Activated T-cell treated with anti-CD3 and anti-CD28 coated beads, Interleukin-2, amount 50 U/mL, for 48 hours (primary cell): ENCODE data around the gene CHMP2A.
A peak's percentile ranks its signal among the peaks of the same experiment; 100 is the strongest.
"Not testable (repeated sequence)": the region's sequence is repeated elsewhere in the genome, so short reads cannot be mapped to it uniquely, and the experiment has no call there.

Experiments
- DNase-seq, 2 experiments: peaks; one replicate each; pipeline ENCODE4 v3.0.0-alpha.2; 2020

CHMP2A gene

GRCh38 chr19:58555369-58555885 is 522 bp upstream of the CHMP2A start:
- DNase-seq = no peak

GRCh38 chr19:58553799-58554493 is 959 bp downstream of the CHMP2A start:
- peak in 1 of 2 experiments; percentile 45 for DNase-seq

GRCh38 chr19:58552655-58553054 is 2.2 kb downstream of the CHMP2A start:
- no peak for DNase-seq

- peak; percentile 32 to 35 for DNase-seq
These were observed 3.1 kb downstream of the CHMP2A start for GRCh38 chr19:58551577-58552471.

DNA sequence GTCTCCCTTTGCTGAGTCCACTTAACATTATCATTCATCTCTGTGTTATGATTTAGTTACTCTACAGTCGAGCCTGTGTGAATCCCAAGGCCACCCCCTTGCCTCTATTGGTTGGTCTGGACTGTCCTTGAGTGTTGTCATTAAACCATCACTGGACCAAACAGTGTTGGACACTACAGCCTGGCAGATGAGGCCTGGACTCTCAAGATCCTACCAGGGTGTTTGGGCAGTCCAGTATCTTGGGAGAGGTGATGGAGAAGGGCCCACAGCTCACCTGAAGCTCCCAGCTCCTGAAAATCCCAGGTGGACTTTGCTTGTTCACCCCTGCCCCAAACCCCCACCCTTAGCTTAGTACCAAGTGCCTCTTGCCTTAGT is 3.8 kb downstream of the CHMP2A start:
- DNase-seq = no peak

GRCh38 chr19:58550362-58551122 is 4.4 kb downstream of the CHMP2A start:
- peak; percentile 25 to 29 for DNase-seq

DNA sequence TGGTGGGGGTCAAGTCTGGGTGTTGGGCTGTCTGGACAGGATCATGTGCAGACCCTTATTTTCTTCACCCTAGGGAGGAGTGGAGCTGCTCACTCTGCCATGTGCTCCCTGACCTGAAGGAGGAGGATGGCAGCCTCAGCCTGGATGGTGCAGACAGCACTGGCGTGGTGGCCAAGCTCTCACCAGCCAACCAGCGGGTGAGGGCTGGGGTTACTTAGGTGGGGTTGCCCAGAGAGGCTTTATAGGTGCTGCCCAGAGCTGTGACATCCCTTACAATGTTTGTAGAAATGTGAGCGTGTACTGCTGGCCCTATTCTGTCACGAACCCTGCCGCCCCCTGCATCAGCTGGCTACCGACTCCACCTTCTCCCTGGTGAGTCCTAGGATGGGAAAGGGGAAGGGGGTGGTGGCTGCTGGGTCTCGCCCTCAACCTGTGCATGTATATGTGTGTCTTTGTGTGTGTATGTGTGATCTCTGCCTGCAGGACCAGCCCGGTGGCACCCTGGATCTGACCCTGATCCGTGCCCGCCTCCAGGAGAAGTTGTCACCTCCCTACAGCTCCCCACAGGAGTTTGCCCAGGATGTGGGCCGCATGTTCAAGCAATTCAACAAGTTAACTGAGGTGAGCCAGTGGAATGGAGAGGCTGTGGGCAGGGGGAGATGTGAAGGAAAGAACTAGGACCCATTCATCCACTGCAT is 5.1 kb downstream of the CHMP2A start:
- DNase-seq = no peak

DNA sequence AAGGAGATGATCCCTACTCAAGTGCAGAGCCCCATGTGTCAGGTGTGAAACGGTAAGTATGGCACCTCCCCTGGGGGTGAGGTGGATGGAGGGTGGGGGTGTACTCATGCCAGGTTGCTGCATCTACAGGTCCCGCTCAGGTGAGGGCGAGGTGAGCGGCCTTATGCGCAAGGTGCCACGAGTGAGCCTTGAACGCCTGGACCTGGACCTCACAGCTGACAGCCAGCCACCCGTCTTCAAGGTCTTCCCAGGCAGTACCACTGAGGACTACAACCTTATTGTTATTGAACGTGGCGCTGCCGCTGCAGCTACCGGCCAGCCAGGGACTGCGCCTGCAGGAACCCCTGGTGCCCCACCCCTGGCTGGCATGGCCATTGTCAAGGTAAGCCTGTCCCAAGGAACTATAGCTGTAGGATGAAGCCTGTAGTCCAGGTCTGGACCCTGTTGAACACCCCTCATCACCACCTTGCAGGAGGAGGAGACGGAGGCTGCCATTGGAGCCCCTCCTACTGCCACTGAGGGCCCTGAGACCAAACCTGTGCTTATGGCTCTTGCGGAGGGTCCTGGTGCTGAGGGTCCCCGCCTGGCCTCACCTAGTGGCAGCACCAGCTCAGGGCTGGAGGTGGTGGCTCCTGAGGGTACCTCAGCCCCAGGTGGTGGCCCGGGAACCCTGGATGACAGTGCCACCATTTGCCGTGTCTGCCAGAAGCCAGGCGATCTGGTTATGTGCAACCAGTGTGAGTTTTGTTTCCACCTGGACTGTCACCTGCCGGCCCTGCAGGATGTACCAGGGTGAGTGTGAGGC is 5.8 kb downstream of the CHMP2A start:
- no peak for DNase-seq

- no peak for DNase-seq
These were observed 7.3 kb downstream of the CHMP2A start for GRCh38 chr19:58547323-58548312.

DNA sequence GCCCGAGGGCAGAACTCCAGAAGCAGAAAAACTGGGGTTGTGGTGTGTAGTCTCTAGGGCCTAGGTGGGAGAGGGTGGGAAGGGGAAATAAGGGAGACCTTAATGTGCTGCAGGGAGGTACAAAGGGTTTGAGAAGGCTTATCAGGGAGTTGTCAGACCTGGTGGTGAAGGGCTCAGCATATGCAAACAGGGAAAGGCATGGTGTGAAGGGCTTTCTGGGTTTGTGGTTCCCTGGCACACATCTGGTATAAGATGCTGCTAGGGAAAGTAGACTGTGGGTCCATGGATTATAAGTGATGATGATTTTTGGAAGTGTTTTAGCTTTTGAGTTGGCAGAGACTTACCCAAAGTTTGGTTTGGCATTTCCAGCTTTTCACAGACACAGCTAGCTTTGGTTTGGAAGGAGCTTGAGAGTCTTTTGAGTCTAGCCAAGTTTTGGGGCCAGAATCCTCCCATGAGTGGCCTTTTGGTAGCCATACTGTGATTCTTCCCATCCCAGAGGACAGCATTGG is 8.8 kb downstream of the CHMP2A start:
- no peak for DNase-seq

DNA sequence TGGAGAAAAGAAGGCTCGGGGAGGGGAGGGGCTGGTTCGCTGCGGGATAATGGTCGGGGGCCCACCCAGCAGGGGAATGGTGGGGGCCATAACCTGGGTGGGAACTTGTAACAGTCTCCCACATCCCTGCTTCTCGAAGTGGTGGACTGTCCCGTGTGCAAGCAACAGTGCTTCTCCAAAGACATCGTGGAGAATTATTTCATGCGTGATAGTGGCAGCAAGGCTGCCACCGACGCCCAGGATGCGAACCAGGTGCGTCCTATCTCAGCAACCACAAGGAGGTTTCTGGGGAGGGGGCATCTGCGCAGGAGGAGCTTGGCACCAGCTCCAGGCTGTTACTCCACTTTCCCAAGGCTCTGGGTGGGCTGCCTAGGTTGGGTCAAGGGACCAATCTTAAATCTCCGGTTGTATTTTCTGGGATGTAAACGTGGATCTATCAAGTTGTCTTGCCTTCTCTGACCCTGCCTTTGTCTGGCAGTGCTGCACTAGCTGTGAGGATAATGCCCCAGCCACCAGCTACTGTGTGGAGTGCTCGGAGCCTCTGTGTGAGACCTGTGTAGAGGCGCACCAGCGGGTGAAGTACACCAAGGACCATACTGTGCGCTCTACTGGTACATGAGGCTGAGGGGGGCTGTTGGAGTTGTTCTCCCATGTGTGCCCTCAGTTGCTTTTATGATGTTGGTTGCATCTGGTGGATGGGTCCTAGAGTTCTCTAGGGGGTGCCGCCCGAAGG is 9.5 kb downstream of the CHMP2A start:
- DNase-seq = peak in 1 of 2 experiments; percentile 31

- DNase-seq = no peak
These were observed 10.2 kb downstream of the CHMP2A start for GRCh38 chr19:58544591-58545285.

GRCh38 chr19:58543826-58544590 is 10.9 kb downstream of the CHMP2A start, which contains the start of gene TRIM28:
Gene TRIM28, plus strand, starts transcription at chr19:58544064. Its CDS starts 694 bp downstream, at chr19:58544758.
- peak; percentile 100 for DNase-seq

GRCh38 chr19:58542641-58543372 is 12.1 kb downstream of the CHMP2A start:
- DNase-seq = not testable (repeated sequence)

- not testable (repeated sequence) for DNase-seq
These were observed 15.7 kb downstream of the CHMP2A start for GRCh38 chr19:58539169-58539559.

- DNase-seq = peak; percentile 56 to 65
These were observed 16.4 kb downstream of the CHMP2A start for GRCh38 chr19:58538257-58539168.
